ENCODE data around the gene BORA. TPM values are rescaled to one million over a fixed set of nuclear protein-coding genes. Genes with fewer than 3 reads are reported as not detected.

Gene BORA
- total and polyA plus RNA-seq, 2 of the 13 experiments (the other 11 are each of a cell fraction or from before 2014, with no cell fraction given), result 4.0 to 17.4 TPM

DNA sequence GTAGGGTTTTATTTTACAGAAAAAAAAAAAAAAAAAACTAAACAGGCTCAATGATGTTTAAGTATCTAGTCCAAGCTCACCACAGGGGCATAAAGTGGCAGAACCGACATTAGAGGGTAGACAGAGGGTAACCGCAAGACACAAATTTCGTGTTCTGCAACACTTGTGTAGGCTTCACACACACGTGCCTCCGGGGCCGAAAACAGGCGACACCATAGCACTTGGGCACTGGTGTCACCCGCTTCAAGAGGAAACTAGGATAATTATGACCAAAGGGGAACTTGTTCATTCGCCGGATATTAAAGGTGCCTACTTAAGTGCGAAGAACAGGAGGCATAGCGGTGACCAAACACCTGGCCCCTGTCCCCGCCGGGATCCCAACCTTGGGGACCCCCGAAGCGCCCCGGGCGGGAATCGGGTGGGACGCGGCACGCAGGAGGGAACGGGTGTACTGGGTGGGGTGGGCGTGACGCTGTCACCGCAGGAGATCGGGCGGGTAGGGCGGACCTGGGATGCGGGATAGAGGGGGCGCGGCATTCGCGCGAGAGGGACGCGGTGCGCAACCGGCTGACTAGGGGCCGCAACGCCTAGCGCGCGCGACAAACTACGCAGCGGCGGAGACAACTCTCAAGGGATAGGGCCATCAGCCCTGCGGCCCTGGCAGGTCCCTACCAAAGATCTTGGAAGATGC, 852 bp upstream of the BORA start (continued):
- TF ChIP-seq BHLHE40 (IDR thresholded peaks at IDR 0.05; ENCODE audit: low read length) (no peak), SP5 (CRISPR knock-in tag; IDR thresholded peaks at IDR 0.05; ENCODE audit: borderline replicate concordance, low read depth) (0 out of 2 replicates have a peak, but pooled peaks have one; percentile 16), PAF1 (CRISPR knock-in tag; IDR thresholded peaks at IDR 0.05) (no peak), THAP7 (CRISPR knock-in tag; IDR thresholded peaks at IDR 0.05) (no peak), FOXK2 (IDR thresholded peaks at IDR 0.05) (no peak), MYC (CRISPR knock-in tag; IDR thresholded peaks at IDR 0.05; ENCODE audit: borderline replicate concordance) (no peak), ZNF570 (CRISPR knock-in tag; IDR thresholded peaks at IDR 0.05; ENCODE audit: borderline replicate concordance) (no peak), ZNF850 (CRISPR knock-in tag; conservative IDR thresholded peaks at IDR 0.05) (no peak), ZBTB34 (CRISPR knock-in tag; IDR thresholded peaks at IDR 0.05) (no peak), TCF7 (IDR thresholded peaks at IDR 0.05; ENCODE audit: low read depth) (no peak), HNF1A (IDR thresholded peaks at IDR 0.05; ENCODE audit: low read depth) (no peak), HNF1A (CRISPR knock-in tag; IDR thresholded peaks at IDR 0.05; ENCODE audit: borderline replicate concordance) (0 out of 2 replicates have a peak, but pooled peaks have one; percentile 5), SNAI1 (CRISPR knock-in tag; IDR thresholded peaks at IDR 0.05; ENCODE audit: borderline replicate concordance) (0 out of 2 replicates have a peak, but pooled peaks have one; percentile 2), ZNF446 (CRISPR knock-in tag; IDR thresholded peaks at IDR 0.05) (no peak)
- TF ChIP-seq, protein P1, sequence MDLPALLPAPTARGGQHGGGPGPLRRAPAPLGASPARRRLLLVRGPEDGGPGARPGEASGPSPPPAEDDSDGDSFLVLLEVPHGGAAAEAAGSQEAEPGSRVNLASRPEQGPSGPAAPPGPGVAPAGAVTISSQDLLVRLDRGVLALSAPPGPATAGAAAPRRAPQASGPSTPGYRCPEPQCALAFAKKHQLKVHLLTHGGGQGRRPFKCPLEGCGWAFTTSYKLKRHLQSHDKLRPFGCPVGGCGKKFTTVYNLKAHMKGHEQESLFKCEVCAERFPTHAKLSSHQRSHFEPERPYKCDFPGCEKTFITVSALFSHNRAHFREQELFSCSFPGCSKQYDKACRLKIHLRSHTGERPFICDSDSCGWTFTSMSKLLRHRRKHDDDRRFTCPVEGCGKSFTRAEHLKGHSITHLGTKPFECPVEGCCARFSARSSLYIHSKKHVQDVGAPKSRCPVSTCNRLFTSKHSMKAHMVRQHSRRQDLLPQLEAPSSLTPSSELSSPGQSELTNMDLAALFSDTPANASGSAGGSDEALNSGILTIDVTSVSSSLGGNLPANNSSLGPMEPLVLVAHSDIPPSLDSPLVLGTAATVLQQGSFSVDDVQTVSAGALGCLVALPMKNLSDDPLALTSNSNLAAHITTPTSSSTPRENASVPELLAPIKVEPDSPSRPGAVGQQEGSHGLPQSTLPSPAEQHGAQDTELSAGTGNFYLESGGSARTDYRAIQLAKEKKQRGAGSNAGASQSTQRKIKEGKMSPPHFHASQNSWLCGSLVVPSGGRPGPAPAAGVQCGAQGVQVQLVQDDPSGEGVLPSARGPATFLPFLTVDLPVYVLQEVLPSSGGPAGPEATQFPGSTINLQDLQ (CRISPR knock-in tag; IDR thresholded peaks at IDR 0.05), result 0 out of 2 replicates have a peak, but pooled peaks have one; percentile 72
- TF ChIP-seq, protein P2, sequence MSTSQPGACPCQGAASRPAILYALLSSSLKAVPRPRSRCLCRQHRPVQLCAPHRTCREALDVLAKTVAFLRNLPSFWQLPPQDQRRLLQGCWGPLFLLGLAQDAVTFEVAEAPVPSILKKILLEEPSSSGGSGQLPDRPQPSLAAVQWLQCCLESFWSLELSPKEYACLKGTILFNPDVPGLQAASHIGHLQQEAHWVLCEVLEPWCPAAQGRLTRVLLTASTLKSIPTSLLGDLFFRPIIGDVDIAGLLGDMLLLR (CRISPR knock-in tag; IDR thresholded peaks at IDR 0.05), result no peak
